IPS DF 19.7 (cell line): ENCODE results near the gene GCH1.

Experiments used
- DNase-seq: peaks from one replicate; pipeline ENCODE4 v3.0.0-alpha.2; 2013; ENCODE audit warnings: low read depth, low spot score

Gene GCH1

GRCh38 chr14:54797986-54798385 lies 104.6 kb downstream of the GCH1 start:
- DNase-seq, result no peak

GRCh38 chr14:54797556-54797955 lies 105.1 kb downstream of the GCH1 start:
- no peak for DNase-seq

- DNase-seq, result no peak
Observed at GRCh38 chr14:54796961-54797360, 105.7 kb downstream of the GCH1 start.

GRCh38 chr14:54794796-54795195 lies 107.8 kb downstream of the GCH1 start:
- DNase-seq, result no peak

- DNase-seq, result no peak
Observed at GRCh38 chr14:54794159-54794558, 108.5 kb downstream of the GCH1 start.

GRCh38 chr14:54792288-54792687 lies 110.3 kb downstream of the GCH1 start:
- no peak for DNase-seq
